GM10266 (cell line): ENCODE data around the gene FAM219B.
"Not testable (repeated sequence)": the region's sequence is repeated elsewhere in the genome, so short reads cannot be mapped to it uniquely, and the experiment has no call there.

Source experiments
- DNase-seq: peaks from one replicate; pipeline ENCODE4 v3.0.0; 2012; ENCODE audit errors: extremely low spot score
- TF ChIP-seq, protein P1 (sequence below): IDR thresholded peaks from 2 replicates; pipeline ENCODE4 v1.5.1; 2012; ENCODE audit warnings: mild to moderate bottlenecking, low read depth; ENCODE audit not compliant: control insufficient read depth, insufficient read depth; ENCODE audit errors: missing control alignments

The FAM219B gene

DNA sequence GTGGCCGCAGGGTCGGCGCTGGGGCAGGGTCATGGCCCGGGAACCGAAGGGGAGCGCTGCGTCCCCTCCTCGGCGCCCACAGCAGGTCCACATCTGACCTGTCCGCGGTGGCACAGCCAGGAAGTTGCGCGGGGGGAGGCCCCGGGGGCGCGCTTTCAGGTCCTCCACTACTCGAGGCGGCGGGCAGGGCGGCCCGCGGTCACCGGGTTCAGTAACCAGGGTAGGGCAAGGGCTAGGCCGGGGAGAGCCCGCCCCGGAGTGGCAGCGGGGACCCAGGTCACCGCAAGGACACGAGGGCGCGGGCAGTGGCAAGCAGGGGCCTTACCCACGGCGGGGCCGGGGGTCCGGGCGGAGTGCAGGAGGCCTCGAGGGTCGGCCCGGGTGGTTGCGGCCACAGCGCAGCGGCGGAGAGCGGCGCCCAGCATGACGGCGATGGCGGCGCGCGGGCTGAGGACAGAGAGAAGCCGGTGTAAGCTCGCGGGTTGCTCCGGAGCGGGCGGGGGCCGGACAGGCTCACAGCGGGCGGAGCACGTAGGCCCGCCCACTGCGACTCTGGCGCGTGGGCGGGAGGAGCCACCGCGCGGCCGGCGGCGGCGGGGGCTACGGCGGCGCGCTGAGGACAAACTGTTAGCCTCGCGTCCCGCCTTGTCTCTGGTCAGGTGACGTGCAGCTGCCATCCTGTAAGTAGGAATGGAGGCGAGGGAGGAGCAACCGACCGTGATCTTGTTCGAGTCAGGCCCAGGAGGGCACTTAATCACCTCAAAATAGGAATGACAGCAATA is 31.1 kb upstream of the FAM219B start, which contains the start of gene COX5A:
Gene COX5A, minus strand, starts transcription at position 484 of the 782 bp plus-strand sequence. Its CDS starts 59 bp downstream, at position 425.
- TF ChIP-seq, protein P1, sequence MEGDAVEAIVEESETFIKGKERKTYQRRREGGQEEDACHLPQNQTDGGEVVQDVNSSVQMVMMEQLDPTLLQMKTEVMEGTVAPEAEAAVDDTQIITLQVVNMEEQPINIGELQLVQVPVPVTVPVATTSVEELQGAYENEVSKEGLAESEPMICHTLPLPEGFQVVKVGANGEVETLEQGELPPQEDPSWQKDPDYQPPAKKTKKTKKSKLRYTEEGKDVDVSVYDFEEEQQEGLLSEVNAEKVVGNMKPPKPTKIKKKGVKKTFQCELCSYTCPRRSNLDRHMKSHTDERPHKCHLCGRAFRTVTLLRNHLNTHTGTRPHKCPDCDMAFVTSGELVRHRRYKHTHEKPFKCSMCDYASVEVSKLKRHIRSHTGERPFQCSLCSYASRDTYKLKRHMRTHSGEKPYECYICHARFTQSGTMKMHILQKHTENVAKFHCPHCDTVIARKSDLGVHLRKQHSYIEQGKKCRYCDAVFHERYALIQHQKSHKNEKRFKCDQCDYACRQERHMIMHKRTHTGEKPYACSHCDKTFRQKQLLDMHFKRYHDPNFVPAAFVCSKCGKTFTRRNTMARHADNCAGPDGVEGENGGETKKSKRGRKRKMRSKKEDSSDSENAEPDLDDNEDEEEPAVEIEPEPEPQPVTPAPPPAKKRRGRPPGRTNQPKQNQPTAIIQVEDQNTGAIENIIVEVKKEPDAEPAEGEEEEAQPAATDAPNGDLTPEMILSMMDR = no peak

DNA sequence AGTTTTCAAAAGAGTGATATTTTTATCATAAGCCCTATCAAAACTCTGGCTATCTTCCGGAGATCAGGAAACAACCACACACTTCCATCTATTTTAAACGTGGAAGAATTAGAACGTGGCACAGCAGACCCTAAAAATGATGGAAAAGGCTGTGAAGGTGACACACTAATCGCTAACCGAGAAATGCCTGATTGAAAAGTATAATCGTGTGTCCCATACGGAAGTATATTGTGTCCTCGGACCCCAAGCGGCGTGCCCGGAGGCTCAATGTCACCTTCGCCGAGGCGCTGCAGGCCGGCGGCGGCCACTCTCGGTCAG is 30.6 kb upstream of the FAM219B start:
- DNase-seq = no peak
- TF ChIP-seq, protein P1 = no peak

More for the DNA sequence above, 31.1 kb upstream of the FAM219B start, which contains the start of gene COX5A:
- peak; percentile 94 for DNase-seq

DNA sequence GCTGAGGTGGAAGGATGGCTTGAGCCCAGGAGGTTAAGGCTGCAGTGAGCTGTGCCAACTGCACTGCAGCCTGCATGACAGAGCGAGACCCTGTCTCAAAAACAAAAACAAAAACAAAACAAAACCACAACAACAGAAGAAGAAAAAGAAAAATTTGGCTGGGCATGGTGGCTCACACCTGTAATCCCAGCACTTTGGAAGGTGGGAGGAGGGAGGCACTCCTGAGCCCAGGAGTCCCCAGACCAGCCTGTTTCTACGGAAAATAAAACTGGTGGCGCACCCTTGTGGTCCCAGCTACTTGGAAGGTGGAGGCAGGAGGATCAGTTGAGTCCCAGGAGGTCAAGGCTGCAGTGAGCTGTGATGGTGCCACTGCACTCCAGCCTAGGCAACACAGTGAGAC is 28.5 kb upstream of the FAM219B start:
- TF ChIP-seq, protein P1 = peak; percentile 17
- not testable (repeated sequence) for DNase-seq

DNA sequence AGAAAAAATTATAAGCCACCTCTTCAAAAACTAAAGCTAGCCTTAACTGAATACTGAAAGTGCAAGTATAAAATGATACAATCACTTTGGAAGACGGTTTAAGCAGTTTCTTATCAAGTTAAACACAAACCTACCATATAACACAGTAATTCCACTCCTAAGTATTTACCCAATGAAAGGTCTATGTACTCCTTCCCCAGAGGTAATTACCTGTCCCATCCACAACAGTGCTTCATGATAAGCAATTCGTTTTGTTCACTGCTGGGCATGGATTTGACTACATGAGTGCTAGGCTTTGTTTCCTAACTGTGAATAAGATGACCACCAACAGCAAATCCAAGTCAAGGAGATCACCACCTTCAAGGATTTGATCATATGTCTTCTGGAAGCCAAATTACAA is 26.9 kb upstream of the FAM219B start:
- TF ChIP-seq, protein P1 = no peak
- no peak for DNase-seq

DNA sequence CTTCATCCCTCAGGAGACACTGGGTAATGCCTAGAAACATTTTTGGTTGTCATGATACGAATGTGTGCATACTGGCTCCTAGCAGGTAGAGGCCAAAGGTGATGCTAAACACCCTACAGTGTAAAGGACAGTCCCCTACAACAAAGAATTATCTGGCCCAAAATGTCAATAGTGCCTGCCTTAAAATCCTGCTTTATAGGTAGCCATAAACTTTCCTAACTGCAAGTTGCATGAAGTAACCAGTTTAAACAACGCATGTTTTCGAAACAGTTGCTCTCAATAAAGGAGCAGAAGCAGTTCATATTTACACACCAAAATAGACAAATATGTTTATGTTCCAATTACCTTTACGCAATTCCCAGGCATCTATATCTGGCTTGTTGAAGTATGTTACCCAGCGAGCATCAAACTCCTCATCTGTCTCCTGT is 22.1 kb upstream of the FAM219B start:
- TF ChIP-seq, protein P1 = no peak
- no peak for DNase-seq

DNA sequence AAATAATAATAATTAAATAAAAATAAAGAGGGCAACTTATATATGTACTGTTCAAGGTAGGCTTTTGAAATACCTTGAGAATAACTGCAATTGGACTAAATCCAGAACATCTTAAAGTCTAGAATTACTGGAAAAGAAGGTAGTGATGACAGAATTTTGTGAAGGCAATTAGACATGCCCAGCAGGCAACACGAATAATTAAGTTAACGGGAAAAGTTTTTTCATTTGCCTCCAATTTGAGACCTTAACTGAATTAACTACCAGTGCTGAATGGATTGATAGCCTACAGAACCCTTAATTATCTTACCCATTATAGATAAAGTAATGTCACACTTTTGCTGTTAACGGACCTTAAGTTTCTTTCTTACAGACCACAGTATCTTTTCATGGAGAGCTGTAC is 17.9 kb upstream of the FAM219B start:
- TF ChIP-seq, protein P1 = no peak
- DNase-seq = no peak

DNA sequence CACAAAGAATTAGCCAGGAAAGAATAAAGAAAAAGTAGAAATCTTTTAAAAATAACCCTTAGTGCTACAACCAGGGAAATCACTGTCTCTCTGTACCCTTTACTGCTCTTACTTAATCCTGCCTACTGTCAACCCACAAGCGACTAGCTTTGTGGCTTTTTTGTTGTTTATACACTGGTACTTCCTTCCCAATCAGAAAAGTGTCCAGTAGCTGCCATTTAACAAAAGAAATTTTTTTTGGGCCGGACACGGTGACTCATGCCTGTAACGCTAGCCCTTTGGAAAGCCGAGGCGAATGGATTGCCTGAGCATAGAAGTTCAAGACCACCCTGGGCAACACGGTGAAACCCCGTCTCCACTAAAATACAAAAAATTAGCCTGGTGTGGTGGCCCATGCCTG is 13.8 kb upstream of the FAM219B start:
- TF ChIP-seq, protein P1 = no peak
- DNase-seq = no peak
